GM23248 (cell line): ENCODE results near the gene MYCN. TPM values are rescaled to one million over a fixed set of nuclear protein-coding genes. Genes with fewer than 3 reads are reported as not detected.
"Not testable (repeated sequence)": the region's sequence is repeated elsewhere in the genome, so short reads cannot be mapped to it uniquely, and the experiment has no call there.

Experiments
- DNase-seq: peaks from one replicate; pipeline ENCODE4 v3.0.0-alpha.2; 2015
- H2AFZ ChIP-seq: fragments of 200-600 bp; sonication (generic); 2 replicates; pipeline ENCODE4 v1.6.1; 2016; ENCODE audit warnings: antibody characterized with exemption
- H3F3A ChIP-seq: fragments of 200-600 bp; sonication (generic); 2 replicates; pipeline ENCODE4 v1.6.1; 2016; ENCODE audit warnings: mild to moderate bottlenecking, antibody characterized with exemption, mixed run types; ENCODE audit not compliant: insufficient read depth
- H3K27ac ChIP-seq: fragments of 200-600 bp; sonication (generic); 2 replicates; pipeline ENCODE4 v1.5.1; 2016; ENCODE audit warnings: mild to moderate bottlenecking
- H3K27me3 ChIP-seq: fragments of 200-600 bp; sonication (generic); replicated peaks from 2 replicates; pipeline ENCODE4 v1.6.1; 2016; ENCODE audit warnings: mild to moderate bottlenecking; ENCODE audit not compliant: insufficient read depth
- H3K36me3 ChIP-seq: fragments of 200-600 bp; sonication (generic); 2 replicates; pipeline ENCODE4 v1.6.1; 2016; ENCODE audit warnings: low read depth, mild to moderate bottlenecking
- H3K4me1 ChIP-seq: fragments of 200-600 bp; sonication (generic); 2 replicates; pipeline ENCODE4 v1.6.1; 2016; ENCODE audit warnings: mild to moderate bottlenecking; ENCODE audit not compliant: insufficient read depth
- H3K4me2 ChIP-seq: fragments of 200-600 bp; sonication (generic); one replicate; pipeline ENCODE4 v1.6.1; 2016; ENCODE audit warnings: mild to moderate bottlenecking; ENCODE audit not compliant: unreplicated experiment
- H3K4me3 ChIP-seq: fragments of 200-600 bp; sonication (generic); 2 replicates; pipeline ENCODE4 v1.5.1; 2016; ENCODE audit warnings: mild to moderate bottlenecking
- H3K79me2 ChIP-seq: fragments of 200-600 bp; sonication (generic); 2 replicates; pipeline ENCODE4 v1.6.1; 2016; ENCODE audit warnings: mild to moderate bottlenecking; ENCODE audit not compliant: insufficient read depth
- H3K9ac ChIP-seq: fragments of 200-600 bp; sonication (generic); 2 replicates; pipeline ENCODE4 v1.6.1; 2016; ENCODE audit warnings: mild to moderate bottlenecking
- H3K9me2 ChIP-seq: fragments of 200-600 bp; sonication (generic); 2 replicates; pipeline ENCODE4 v1.6.1; 2016; ENCODE audit warnings: mixed run types, mild to moderate bottlenecking, moderate library complexity; ENCODE audit not compliant: insufficient read depth
- H3K9me3 ChIP-seq: fragments of 200-600 bp; sonication (generic); one replicate; pipeline ENCODE4 v1.6.1; 2017; ENCODE audit warnings: low read depth
- H4K20me1 ChIP-seq: fragments of 200-600 bp; sonication (generic); 2 replicates; pipeline ENCODE4 v1.6.0; 2016; ENCODE audit not compliant: insufficient read depth
- EZH2 ChIP-seq: fragments of 200-600 bp; sonication (generic); IDR thresholded peaks from 2 replicates; pipeline ENCODE4 v1.6.1; 2018; ENCODE audit warnings: antibody characterized with exemption, mild to moderate bottlenecking; ENCODE audit not compliant: insufficient read depth, poor library complexity, severe bottlenecking
- EZH2phosphoT487 ChIP-seq: fragments of 200-600 bp; sonication (generic); IDR thresholded peaks from 2 replicates; pipeline ENCODE4 v1.6.1; 2018; ENCODE audit warnings: antibody characterized with exemption, moderate library complexity, mild to moderate bottlenecking, low read depth; ENCODE audit not compliant: insufficient read depth
- WGBS, 2 experiments: methylation state at CpG; one replicate each; pipeline ENCODE4 v1.1.6; 2015 to 2017; ENCODE audit warnings: low lambda C conversion rate in 2 of 2, low coverage in 1 of 2; ENCODE audit errors: missing lambda C conversion rate in 2 of 2; 5-methylcytosine and 5-hydroxymethylcytosine counted together
- in situ Hi-C: fragments of 300-500 bp; cut with MboI; formaldehyde crosslinking; loops from 2 replicates; pipeline ENCODE4 v1.15.0; 2020
- polyA plus RNA-seq: library from polyadenylated mRNA; unstranded; fragments of >200 nt; fragmentation: Nextera tagmentation; extraction: Ambion mirVana; gene quantifications from 2 replicates; pipeline ENCODE4 v1.2.1, GENCODE V29; 2016
- total RNA-seq: library from RNA; depleted of rRNA; stranded (reverse); fragments of >200 nt; shearing (Covaris generic); gene quantifications from 2 replicates; pipeline ENCODE4 v1.2.3, GENCODE V29; 2014

MYCN gene
- total and polyA plus RNA-seq, 2 experiments from 2014 or later: not detected

- WGBS, 2 experiments: 47 to 48% methylated on average over 3 of the region's 3 CpGs
- H3F3A ChIP-seq: no peaks in the 10 kb centered on the region
- H3K36me3 ChIP-seq: no peaks in the 10 kb centered on the region
- no peaks in the 10 kb centered on the region for H3K79me2 ChIP-seq
- no peak for DNase-seq
- no peak overlapping the region for H2AFZ ChIP-seq
- no peaks in the 10 kb centered on the region for H4K20me1 ChIP-seq
- in situ Hi-C loops: no loop called here
- H3K9ac ChIP-seq: no peak overlapping the region
- H3K9me3 ChIP-seq: no peaks in the 10 kb centered on the region
- no peaks in the 10 kb centered on the region for H3K27me3 ChIP-seq
- H3K4me2 ChIP-seq: no peak overlapping the region
- H3K4me3 ChIP-seq: no peak overlapping the region
- no peaks in the 10 kb centered on the region for H3K4me1 ChIP-seq
- H3K27ac ChIP-seq: no peak overlapping the region
- no peaks in the 10 kb centered on the region for H3K9me2 ChIP-seq
- TF ChIP-seq EZH2phosphoT487: no peak
- no peak for TF ChIP-seq EZH2
Observed at GRCh38 chr2:15911686-15912085, 28.7 kb upstream of the MYCN start.

- no peak for TF ChIP-seq EZH2
- no peak for TF ChIP-seq EZH2phosphoT487
- Histone ChIP-seq H3K4me3 (no peak overlapping the region), H3K27me3 (no peaks in the 10 kb centered on the region), H3K79me2 (no peaks in the 10 kb centered on the region), H2AFZ (no peak overlapping the region), H3K4me2 (no peak overlapping the region), H3K36me3 (no peaks in the 10 kb centered on the region), H3K9ac (no peak overlapping the region), H3K9me2 (no peaks in the 10 kb centered on the region), H3F3A (no peaks in the 10 kb centered on the region), H3K9me3 (no peaks in the 10 kb centered on the region), H3K4me1 (no peaks in the 10 kb centered on the region), H4K20me1 (no peaks in the 10 kb centered on the region), H3K27ac (no peak overlapping the region)
- in situ Hi-C loops: no loop called here
- DNase-seq: peak; percentile 46
- 10% methylated on average over 10 of the region's 10 CpGs for WGBS, 2 experiments
Observed at GRCh38 chr2:15912203-15912602, 28.1 kb upstream of the MYCN start.

GRCh38 chr2:15913146-15913545, 27.2 kb upstream of the MYCN start:
- Histone ChIP-seq H3K9ac (no peak overlapping the region), H3K27ac (no peak overlapping the region), H3K4me3 (no peak overlapping the region), H3K4me2 (no peak overlapping the region), H4K20me1 (no peaks in the 10 kb centered on the region), H2AFZ (no peak overlapping the region), H3K79me2 (no peaks in the 10 kb centered on the region), H3K27me3 (no peaks in the 10 kb centered on the region), H3F3A (no peaks in the 10 kb centered on the region), H3K9me3 (no peaks in the 10 kb centered on the region), H3K4me1 (no peaks in the 10 kb centered on the region), H3K9me2 (no peaks in the 10 kb centered on the region), H3K36me3 (no peaks in the 10 kb centered on the region)
- DNase-seq: no peak
- TF ChIP-seq EZH2phosphoT487 (no peak), EZH2 (no peak)
- in situ Hi-C loops: no loop called here
- WGBS, 2 experiments: 53 to 62% methylated on average over 9 of the region's 9 CpGs

- H4K20me1 ChIP-seq: no peaks in the 10 kb centered on the region
- no peak overlapping the region for H3K9ac ChIP-seq
- H3K27me3 ChIP-seq: no peaks in the 10 kb centered on the region
- H3K4me1 ChIP-seq: no peaks in the 10 kb centered on the region
- no peaks in the 10 kb centered on the region for H3K9me2 ChIP-seq
- no peaks in the 10 kb centered on the region for H3K79me2 ChIP-seq
- DNase-seq: no peak
- no peak for TF ChIP-seq EZH2
- TF ChIP-seq EZH2phosphoT487: no peak
- no peak overlapping the region for H2AFZ ChIP-seq
- H3K9me3 ChIP-seq: no peaks in the 10 kb centered on the region
- 6 to 8% methylated on average over 10 of the region's 10 CpGs for WGBS, 2 experiments
- in situ Hi-C loops: no loop called here
- no peak overlapping the region for H3K4me3 ChIP-seq
- no peak overlapping the region for H3K4me2 ChIP-seq
- H3F3A ChIP-seq: no peaks in the 10 kb centered on the region
- H3K36me3 ChIP-seq: no peaks in the 10 kb centered on the region
- H3K27ac ChIP-seq: no peak overlapping the region
Observed at GRCh38 chr2:15914596-15915385, 25.6 kb upstream of the MYCN start.

GRCh38 chr2:15915546-15915945, 24.8 kb upstream of the MYCN start:
- H3K9me3 ChIP-seq, H4K20me1 ChIP-seq, H3K4me3 ChIP-seq, in situ Hi-C loops, H2AFZ ChIP-seq, H3K4me2 ChIP-seq, H3K9ac ChIP-seq, H3K27ac ChIP-seq, H3K27me3 ChIP-seq, DNase-seq, H3K9me2 ChIP-seq, H3K79me2 ChIP-seq, H3K36me3 ChIP-seq, H3K4me1 ChIP-seq, H3F3A ChIP-seq: not testable (repeated sequence)
- WGBS, 2 experiments: 22% methylated on average over 3 to 4 of the region's 4 CpGs
